ENCODE measurements around the gene NAGK.

NAGK gene

GRCh38 chr2:71064754-71065621 lies 3.5 kb upstream of the NAGK start:
- H3K4me1 ChIP-seq (ENCODE audit: insufficient read depth, low read length): peaks cover 26% of the 10 kb centered on the region
- DNase-seq: no peak
- no peaks in the 10 kb centered on the region for H3K9me3 ChIP-seq (ENCODE audit: insufficient read depth, low read length, severe bottlenecking)
- no peak overlapping the region for H3K9ac ChIP-seq (ENCODE audit: low read depth, low read length)
- TF ChIP-seq EZH2 (IDR thresholded peaks at IDR 0.05; ENCODE audit: borderline replicate concordance, low read depth, low read length, severe bottlenecking) (no peak), CTCF (IDR thresholded peaks at IDR 0.05; ENCODE audit: borderline replicate concordance, extremely low read depth, low read length, poor library complexity, severe bottlenecking) (no peak)
- H3K4me2 ChIP-seq (ENCODE audit: insufficient read depth, low read length): no peak overlapping the region
- H3K36me3 ChIP-seq (ENCODE audit: insufficient read depth, low read length): no peaks in the 10 kb centered on the region
- peaks cover 15% of the 10 kb centered on the region for H3K79me2 ChIP-seq (ENCODE audit: insufficient read depth, low read length)
- no peak overlapping the region for H3K4me3 ChIP-seq (ENCODE audit: low read depth in 1 of 2, low read length in 2 of 2)
- 0 out of 2 replicates have a peak, but pooled peaks cover 4% of the 10 kb centered on the region for H4K20me1 ChIP-seq (ENCODE audit: insufficient read depth, low read length)
- ATAC-seq (ENCODE audit: insufficient read depth, low read depth): no peak
- peaks cover 16% of the 10 kb centered on the region for H3K27me3 ChIP-seq (ENCODE audit: insufficient read depth, low read length, poor library complexity)
- no peak overlapping the region for H3K27ac ChIP-seq (ENCODE audit: low read length)
- no peak overlapping the region for H2AFZ ChIP-seq (ENCODE audit: low read depth, low read length)

GRCh38 chr2:71066856-71067255 lies 1.6 kb upstream of the NAGK start:
- Histone ChIP-seq H3K27me3 (ENCODE audit: insufficient read depth, low read length, poor library complexity) (peaks cover 5% of the 10 kb centered on the region), H3K27ac (ENCODE audit: low read length) (no peak overlapping the region), H3K36me3 (ENCODE audit: insufficient read depth, low read length) (peaks cover 9% of the 10 kb centered on the region; the same call in 1 of the 2 replicates), H3K4me1 (ENCODE audit: insufficient read depth, low read length) (peaks cover 45% of the 10 kb centered on the region), H3K9ac (ENCODE audit: low read depth, low read length) (peak overlapping the region; percentile 67), H2AFZ (ENCODE audit: low read depth, low read length) (no peak overlapping the region), H3K4me2 (ENCODE audit: insufficient read depth, low read length) (peak overlapping the region; percentile 83), H3K9me3 (ENCODE audit: insufficient read depth, low read length, severe bottlenecking) (no peaks in the 10 kb centered on the region), H3K79me2 (ENCODE audit: insufficient read depth, low read length) (peaks cover 30% of the 10 kb centered on the region), H3K4me3 (ENCODE audit: low read depth in 1 of 2, low read length in 2 of 2) (no peak overlapping the region; a peak in 1 of 4 replicates), H4K20me1 (ENCODE audit: insufficient read depth, low read length) (peaks cover 12% of the 10 kb centered on the region; the same call in 1 of the 2 replicates)
- TF ChIP-seq EZH2 (IDR thresholded peaks at IDR 0.05; ENCODE audit: borderline replicate concordance, low read depth, low read length, severe bottlenecking) (no peak), CTCF (IDR thresholded peaks at IDR 0.05; ENCODE audit: borderline replicate concordance, extremely low read depth, low read length, poor library complexity, severe bottlenecking) (no peak)
- DNase-seq: no peak
- no peak for ATAC-seq (ENCODE audit: insufficient read depth, low read depth)

- DNase-seq: no peak
- H4K20me1 ChIP-seq (ENCODE audit: insufficient read depth, low read length): peaks cover 13% of the 10 kb centered on the region
- H3K9ac ChIP-seq (ENCODE audit: low read depth, low read length): peak overlapping the region; percentile 67
- peak overlapping the region; percentile 83 for H3K4me2 ChIP-seq (ENCODE audit: insufficient read depth, low read length)
- peaks cover 5% of the 10 kb centered on the region for H3K27me3 ChIP-seq (ENCODE audit: insufficient read depth, low read length, poor library complexity)
- H3K4me3 ChIP-seq (ENCODE audit: low read depth in 1 of 2, low read length in 2 of 2): peak overlapping the region; percentile 87 to 89
- H3K4me1 ChIP-seq (ENCODE audit: insufficient read depth, low read length): peaks cover 48% of the 10 kb centered on the region
- H3K27ac ChIP-seq (ENCODE audit: low read length): peak overlapping the region; percentile 98
- peaks cover 17% of the 10 kb centered on the region for H3K36me3 ChIP-seq (ENCODE audit: insufficient read depth, low read length)
- no peaks in the 10 kb centered on the region for H3K9me3 ChIP-seq (ENCODE audit: insufficient read depth, low read length, severe bottlenecking)
- ATAC-seq (ENCODE audit: insufficient read depth, low read depth): peak; percentile 44
- peak overlapping the region; percentile 98 for H2AFZ ChIP-seq (ENCODE audit: low read depth, low read length)
- H3K79me2 ChIP-seq (ENCODE audit: insufficient read depth, low read length): peaks cover 30% of the 10 kb centered on the region
- TF ChIP-seq CTCF (IDR thresholded peaks at IDR 0.05; ENCODE audit: borderline replicate concordance, extremely low read depth, low read length, poor library complexity, severe bottlenecking): no peak
- TF ChIP-seq EZH2 (IDR thresholded peaks at IDR 0.05; ENCODE audit: borderline replicate concordance, low read depth, low read length, severe bottlenecking): no peak
Observed at GRCh38 chr2:71067567-71068217, 756 bp upstream of the NAGK start.
